HepG2 (cell line): ENCODE data around the gene SH2D7. TPM values are rescaled to one million over a fixed set of nuclear protein-coding genes. Genes with fewer than 3 reads are reported as not detected.

Experiments used
- HES4 ChIP-seq: sonication (generic); formaldehyde crosslinking; IDR thresholded peaks from 2 replicates; pipeline ENCODE4 v1.9.0; 2021; ENCODE audit warnings: mild to moderate bottlenecking, missing genetic modification reagents, borderline replicate concordance
- KDM4B ChIP-seq: sonication (generic); formaldehyde crosslinking; IDR thresholded peaks from 2 replicates; pipeline ENCODE4 v1.4.0; 2020; ENCODE audit warnings: missing genetic modification reagents
- NFATC3 ChIP-seq: sonication (generic); formaldehyde crosslinking; IDR thresholded peaks from 2 replicates; pipeline ENCODE4 v1.5.1; 2020; ENCODE audit warnings: mild to moderate bottlenecking, missing genetic modification reagents
- NR2F2 ChIP-seq: IDR thresholded peaks from 2 replicates; pipeline ENCODE4 v1.6.1; 2012; ENCODE audit warnings: low read depth, inconsistent platforms, borderline replicate concordance
- PAWR ChIP-seq: sonication (generic); formaldehyde crosslinking; IDR thresholded peaks from 2 replicates; pipeline ENCODE4 v1.4.0; 2020; ENCODE audit warnings: missing genetic modification reagents, mild to moderate bottlenecking, borderline replicate concordance
- PCBP1 ChIP-seq: fragments of 200-400 bp; formaldehyde crosslinking; IDR thresholded peaks from 2 replicates; pipeline ENCODE4 v1.6.1; 2017; ENCODE audit warnings: mild to moderate bottlenecking, low read depth, low read length, borderline replicate concordance
- POLR2A ChIP-seq, 2 experiments: IDR thresholded peaks; 2 replicates each; pipeline ENCODE4 v1.6.1; 2011; ENCODE audit warnings: low read depth in 2 of 2, low read length in 2 of 2, mild to moderate bottlenecking in 1 of 2, moderate library complexity in 1 of 2; ENCODE audit not compliant: insufficient read depth in 1 of 2
- REL ChIP-seq: sonication (generic); formaldehyde crosslinking; conservative IDR thresholded peaks from 2 replicates; pipeline ENCODE4 v1.8.0; 2022; ENCODE audit warnings: mild to moderate bottlenecking, missing genetic modification reagents, moderate library complexity
- RELA ChIP-seq: sonication (generic); formaldehyde crosslinking; IDR thresholded peaks from 2 replicates; pipeline ENCODE4 v1.4.0; 2020; ENCODE audit warnings: missing genetic modification reagents
- REXO4 ChIP-seq: sonication (generic); formaldehyde crosslinking; IDR thresholded peaks from 2 replicates; pipeline ENCODE4 v1.8.0; 2022; ENCODE audit warnings: missing genetic modification reagents, mild to moderate bottlenecking, borderline replicate concordance
- SMC3 ChIP-seq: IDR thresholded peaks from 2 replicates; pipeline ENCODE4 v1.6.1; 2011; ENCODE audit warnings: low read length, improper control_type of control experiment
- SRY ChIP-seq: sonication (generic); formaldehyde crosslinking; IDR thresholded peaks from 2 replicates; pipeline ENCODE4 v1.8.0; 2022; ENCODE audit warnings: mild to moderate bottlenecking, missing genetic modification reagents
- SUZ12 ChIP-seq: fragments of 150-350 bp; IDR thresholded peaks from 2 replicates; pipeline ENCODE4 v1.6.1; 2014; ENCODE audit warnings: low read depth, low read length
- TAF15 ChIP-seq: fragments of 200-400 bp; formaldehyde crosslinking; IDR thresholded peaks from one replicate; pipeline ENCODE4 v1.6.1; 2018; ENCODE audit warnings: mild to moderate bottlenecking, low read depth, low read length; ENCODE audit not compliant: poor library complexity, severe bottlenecking
- ZBTB7B ChIP-seq: sonication (generic); formaldehyde crosslinking; IDR thresholded peaks from 2 replicates; pipeline ENCODE4 v1.4.0; 2020; ENCODE audit warnings: missing genetic modification reagents
- ZNF17 ChIP-seq: sonication (generic); formaldehyde crosslinking; IDR thresholded peaks from 2 replicates; pipeline ENCODE4 v1.5.0; 2020; ENCODE audit warnings: mild to moderate bottlenecking, missing genetic modification reagents
- ZNF549 ChIP-seq: sonication (generic); formaldehyde crosslinking; IDR thresholded peaks from 2 replicates; pipeline ENCODE4 v1.5.0; 2020; ENCODE audit warnings: missing genetic modification reagents
- ZNF569 ChIP-seq: sonication (generic); formaldehyde crosslinking; IDR thresholded peaks from 2 replicates; pipeline ENCODE4 v1.5.0; 2020; ENCODE audit warnings: mild to moderate bottlenecking, missing genetic modification reagents, moderate library complexity, borderline replicate concordance
- ZNF713 ChIP-seq: sonication (generic); formaldehyde crosslinking; IDR thresholded peaks from 2 replicates; pipeline ENCODE4 v1.4.0; 2020; ENCODE audit warnings: mild to moderate bottlenecking, missing genetic modification reagents
- ZNF766 ChIP-seq: sonication (generic); formaldehyde crosslinking; IDR thresholded peaks from 2 replicates; pipeline ENCODE4 v1.5.0; 2020; ENCODE audit warnings: missing genetic modification reagents, borderline replicate concordance
- ZNF879 ChIP-seq: sonication (generic); formaldehyde crosslinking; IDR thresholded peaks from 2 replicates; pipeline ENCODE4 v1.8.1; 2023; ENCODE audit warnings: missing genetic modification reagents
- polyA plus RNA-seq, 8 experiments: library from polyadenylated mRNA; depleted of rRNA in 3 of 8; stranded (reverse) in 7 of 8; unstranded in 1 of 8; fragments of >200 nt; fragmentation: Illumina TruSeq in 4 of 8; extraction: Trizol in 4 of 8; gene quantifications; 2 replicates each; pipeline versions ENCODE4 v1.2.1 to v1.2.3, GENCODE V29; 2011 to 2016; ENCODE audit warnings: low read depth in 4 of 8, missing spikeins in 1 of 8, mixed read lengths in 1 of 8; ENCODE audit not compliant: insufficient read depth in 1 of 8
- total RNA-seq, 5 experiments: library from RNA; depleted of rRNA; stranded (reverse); fragments of >200 nt; fragmentation: Illumina TruSeq; extraction: Trizol; gene quantifications; 2 replicates each; pipeline ENCODE4 v1.2.3, GENCODE V29; 2016; ENCODE audit warnings: low read depth in 1 of 5
- TF ChIP-seq, protein P1 (sequence below): sonication (generic); formaldehyde crosslinking; IDR thresholded peaks from 2 replicates; pipeline ENCODE4 v1.5.1; 2020; ENCODE audit warnings: mild to moderate bottlenecking, missing genetic modification reagents, moderate library complexity
- TF ChIP-seq, protein P2 (sequence below): sonication (generic); formaldehyde crosslinking; IDR thresholded peaks from 2 replicates; pipeline ENCODE4 v1.4.0; 2020; ENCODE audit warnings: missing genetic modification reagents
- TF ChIP-seq, protein P3 (sequence below): sonication (generic); formaldehyde crosslinking; IDR thresholded peaks from 2 replicates; pipeline ENCODE4 v1.8.1; 2023; ENCODE audit warnings: mild to moderate bottlenecking, missing genetic modification reagents
- TF ChIP-seq, protein P4 (sequence below): sonication (generic); formaldehyde crosslinking; IDR thresholded peaks from 2 replicates; pipeline ENCODE4 v1.4.0; 2020; ENCODE audit warnings: missing genetic modification reagents
- TF ChIP-seq, protein P5 (sequence below): sonication (generic); formaldehyde crosslinking; IDR thresholded peaks from 2 replicates; pipeline ENCODE4 v1.4.0; 2020; ENCODE audit warnings: mild to moderate bottlenecking, missing genetic modification reagents

Gene SH2D7
- total and polyA plus RNA-seq, 2 of the 13 experiments (the other 11 are each of a cell fraction or from before 2014, with no cell fraction given): not detected

DNA sequence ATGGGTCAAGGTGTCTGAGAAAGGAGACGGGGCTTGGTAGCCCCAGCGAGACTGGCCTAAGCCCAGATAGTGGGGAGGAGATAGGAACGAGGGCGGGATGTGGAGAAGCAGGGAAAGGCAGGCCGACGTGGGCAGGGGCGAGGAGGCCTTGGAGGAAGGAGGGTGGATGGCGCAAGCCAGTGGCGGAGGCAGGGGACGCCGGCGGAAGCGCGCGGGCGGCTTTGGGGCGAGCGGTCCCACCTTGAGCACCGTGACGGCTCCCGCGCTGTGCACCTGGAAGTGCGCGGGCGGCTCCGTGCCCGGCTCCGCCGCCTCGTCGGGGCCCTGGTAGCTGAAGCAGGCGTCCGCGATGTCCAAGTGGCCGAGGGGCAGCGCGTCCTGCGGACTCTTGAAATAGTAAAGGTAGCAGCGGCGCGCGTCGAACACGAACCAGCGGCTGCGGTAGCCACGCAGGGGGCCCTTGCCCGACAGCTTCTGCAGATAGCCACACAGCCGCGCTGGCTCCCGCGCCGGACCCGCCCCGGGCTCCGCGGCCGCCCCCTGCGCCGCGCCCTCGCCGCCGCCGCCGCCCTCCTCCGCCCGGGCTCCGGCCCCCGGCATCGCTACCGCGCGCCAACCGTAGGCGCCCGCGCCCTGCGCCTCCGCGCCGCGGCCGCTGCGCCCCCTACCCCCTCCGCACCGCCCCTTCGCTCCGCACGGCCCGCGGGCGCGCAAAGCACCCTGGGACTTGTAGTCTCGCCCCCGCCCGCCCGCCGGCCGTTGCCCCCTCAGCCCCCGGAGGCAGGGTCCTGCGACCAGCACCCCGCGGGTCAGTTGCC lies 15.1 kb upstream of the SH2D7 start, which contains the start of gene TBC1D2B (continued):
- TF ChIP-seq HES4 (no peak; the same call in 1 of the 2 replicates), ZNF17 (CRISPR knock-in tag) (no peak), SMC3 (no peak), REXO4 (no peak), RELA (CRISPR knock-in tag) (no peak), ZNF549 (CRISPR knock-in tag) (no peak), ZNF569 (no peak), PCBP1 (no peak), ZBTB7B (CRISPR knock-in tag) (0 out of 2 replicates have a peak, but pooled peaks have one; percentile 28), SRY (CRISPR knock-in tag) (peak; percentile 86; the same call in 1 of the 2 replicates), KDM4B (no peak), NFATC3 (CRISPR knock-in tag) (no peak), ZNF766 (CRISPR knock-in tag) (no peak), TAF15 (no peak), POLR2A (IDR thresholded peaks at IDR 0.05; ENCODE audit: insufficient read depth in 1 of 2, low read depth in 2 of 2, low read length in 2 of 2) (peak in 1 of 2 experiments; percentile 54; a peak in 1 of 4 replicates), ZNF713 (CRISPR knock-in tag) (no peak), REL (CRISPR knock-in tag) (no peak), ZNF879 (CRISPR knock-in tag) (no peak), SUZ12 (peak; percentile 47), NR2F2 (no peak), PAWR (CRISPR knock-in tag) (no peak)
- TF ChIP-seq, protein P1, sequence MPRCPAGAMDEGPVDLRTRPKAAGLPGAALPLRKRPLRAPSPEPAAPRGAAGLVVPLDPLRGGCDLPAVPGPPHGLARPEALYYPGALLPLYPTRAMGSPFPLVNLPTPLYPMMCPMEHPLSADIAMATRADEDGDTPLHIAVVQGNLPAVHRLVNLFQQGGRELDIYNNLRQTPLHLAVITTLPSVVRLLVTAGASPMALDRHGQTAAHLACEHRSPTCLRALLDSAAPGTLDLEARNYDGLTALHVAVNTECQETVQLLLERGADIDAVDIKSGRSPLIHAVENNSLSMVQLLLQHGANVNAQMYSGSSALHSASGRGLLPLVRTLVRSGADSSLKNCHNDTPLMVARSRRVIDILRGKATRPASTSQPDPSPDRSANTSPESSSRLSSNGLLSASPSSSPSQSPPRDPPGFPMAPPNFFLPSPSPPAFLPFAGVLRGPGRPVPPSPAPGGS (CRISPR knock-in tag): peak; percentile 25; the same call in 1 of the 2 replicates
- TF ChIP-seq, protein P2, sequence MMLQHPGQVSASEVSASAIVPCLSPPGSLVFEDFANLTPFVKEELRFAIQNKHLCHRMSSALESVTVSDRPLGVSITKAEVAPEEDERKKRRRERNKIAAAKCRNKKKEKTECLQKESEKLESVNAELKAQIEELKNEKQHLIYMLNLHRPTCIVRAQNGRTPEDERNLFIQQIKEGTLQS (CRISPR knock-in tag): no peak
- TF ChIP-seq, protein P3, sequence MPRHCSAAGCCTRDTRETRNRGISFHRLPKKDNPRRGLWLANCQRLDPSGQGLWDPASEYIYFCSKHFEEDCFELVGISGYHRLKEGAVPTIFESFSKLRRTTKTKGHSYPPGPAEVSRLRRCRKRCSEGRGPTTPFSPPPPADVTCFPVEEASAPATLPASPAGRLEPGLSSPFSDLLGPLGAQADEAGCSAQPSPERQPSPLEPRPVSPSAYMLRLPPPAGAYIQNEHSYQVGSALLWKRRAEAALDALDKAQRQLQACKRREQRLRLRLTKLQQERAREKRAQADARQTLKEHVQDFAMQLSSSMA (CRISPR knock-in tag): no peak
- TF ChIP-seq, protein P4, sequence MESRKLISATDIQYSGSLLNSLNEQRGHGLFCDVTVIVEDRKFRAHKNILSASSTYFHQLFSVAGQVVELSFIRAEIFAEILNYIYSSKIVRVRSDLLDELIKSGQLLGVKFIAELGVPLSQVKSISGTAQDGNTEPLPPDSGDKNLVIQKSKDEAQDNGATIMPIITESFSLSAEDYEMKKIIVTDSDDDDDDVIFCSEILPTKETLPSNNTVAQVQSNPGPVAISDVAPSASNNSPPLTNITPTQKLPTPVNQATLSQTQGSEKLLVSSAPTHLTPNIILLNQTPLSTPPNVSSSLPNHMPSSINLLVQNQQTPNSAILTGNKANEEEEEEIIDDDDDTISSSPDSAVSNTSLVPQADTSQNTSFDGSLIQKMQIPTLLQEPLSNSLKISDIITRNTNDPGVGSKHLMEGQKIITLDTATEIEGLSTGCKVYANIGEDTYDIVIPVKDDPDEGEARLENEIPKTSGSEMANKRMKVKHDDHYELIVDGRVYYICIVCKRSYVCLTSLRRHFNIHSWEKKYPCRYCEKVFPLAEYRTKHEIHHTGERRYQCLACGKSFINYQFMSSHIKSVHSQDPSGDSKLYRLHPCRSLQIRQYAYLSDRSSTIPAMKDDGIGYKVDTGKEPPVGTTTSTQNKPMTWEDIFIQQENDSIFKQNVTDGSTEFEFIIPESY (CRISPR knock-in tag): 0 out of 2 replicates have a peak, but pooled peaks have one; percentile 13
- TF ChIP-seq, protein P5, sequence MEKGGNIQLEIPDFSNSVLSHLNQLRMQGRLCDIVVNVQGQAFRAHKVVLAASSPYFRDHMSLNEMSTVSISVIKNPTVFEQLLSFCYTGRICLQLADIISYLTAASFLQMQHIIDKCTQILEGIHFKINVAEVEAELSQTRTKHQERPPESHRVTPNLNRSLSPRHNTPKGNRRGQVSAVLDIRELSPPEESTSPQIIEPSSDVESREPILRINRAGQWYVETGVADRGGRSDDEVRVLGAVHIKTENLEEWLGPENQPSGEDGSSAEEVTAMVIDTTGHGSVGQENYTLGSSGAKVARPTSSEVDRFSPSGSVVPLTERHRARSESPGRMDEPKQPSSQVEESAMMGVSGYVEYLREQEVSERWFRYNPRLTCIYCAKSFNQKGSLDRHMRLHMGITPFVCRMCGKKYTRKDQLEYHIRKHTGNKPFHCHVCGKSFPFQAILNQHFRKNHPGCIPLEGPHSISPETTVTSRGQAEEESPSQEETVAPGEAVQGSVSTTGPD (CRISPR knock-in tag): no peak
